ENCODE data around the gene CD22.

GRCh38 chr19:35353635-35354034, 24.6 kb downstream of the CD22 start:
- no peak for TF ChIP-seq RB1 (IDR thresholded peaks at IDR 0.05; ENCODE audit: borderline replicate concordance)
- TF ChIP-seq CTCF (IDR thresholded peaks at IDR 0.05 in 2 of 3, conservative IDR thresholded peaks at IDR 0.05 in 1 of 3; ENCODE audit: control insufficient read depth in 2 of 3, extremely low read depth in 1 of 3, insufficient read depth in 1 of 3, low read depth in 3 of 3, low read length in 3 of 3), result no peak
- TF ChIP-seq EP300 (IDR thresholded peaks at IDR 0.05; ENCODE audit: borderline replicate concordance in 1 of 2, control insufficient read depth in 1 of 2, low read depth in 2 of 2, low read length in 2 of 2), result no peak
- TF ChIP-seq NBN (IDR thresholded peaks at IDR 0.05), result no peak
- no peak for TF ChIP-seq DPF2 (IDR thresholded peaks at IDR 0.05)
- no peak for TF ChIP-seq STAT1 (conservative IDR thresholded peaks at IDR 0.05)
- no peak for TF ChIP-seq ZZZ3 (IDR thresholded peaks at IDR 0.05; ENCODE audit: control insufficient read depth, insufficient read length, low read depth)
- TF ChIP-seq YBX1 (IDR thresholded peaks at IDR 0.05), result no peak
- TF ChIP-seq POLR2A (IDR thresholded peaks at IDR 0.05; ENCODE audit: low read depth, low read length), result no peak
- no peak for TF ChIP-seq PML (IDR thresholded peaks at IDR 0.05; ENCODE audit: low read length)
